ENCODE measurements around the gene NAA10.
A peak's percentile ranks its signal among the peaks of the same experiment; 100 is the strongest.

Gene NAA10

DNA sequence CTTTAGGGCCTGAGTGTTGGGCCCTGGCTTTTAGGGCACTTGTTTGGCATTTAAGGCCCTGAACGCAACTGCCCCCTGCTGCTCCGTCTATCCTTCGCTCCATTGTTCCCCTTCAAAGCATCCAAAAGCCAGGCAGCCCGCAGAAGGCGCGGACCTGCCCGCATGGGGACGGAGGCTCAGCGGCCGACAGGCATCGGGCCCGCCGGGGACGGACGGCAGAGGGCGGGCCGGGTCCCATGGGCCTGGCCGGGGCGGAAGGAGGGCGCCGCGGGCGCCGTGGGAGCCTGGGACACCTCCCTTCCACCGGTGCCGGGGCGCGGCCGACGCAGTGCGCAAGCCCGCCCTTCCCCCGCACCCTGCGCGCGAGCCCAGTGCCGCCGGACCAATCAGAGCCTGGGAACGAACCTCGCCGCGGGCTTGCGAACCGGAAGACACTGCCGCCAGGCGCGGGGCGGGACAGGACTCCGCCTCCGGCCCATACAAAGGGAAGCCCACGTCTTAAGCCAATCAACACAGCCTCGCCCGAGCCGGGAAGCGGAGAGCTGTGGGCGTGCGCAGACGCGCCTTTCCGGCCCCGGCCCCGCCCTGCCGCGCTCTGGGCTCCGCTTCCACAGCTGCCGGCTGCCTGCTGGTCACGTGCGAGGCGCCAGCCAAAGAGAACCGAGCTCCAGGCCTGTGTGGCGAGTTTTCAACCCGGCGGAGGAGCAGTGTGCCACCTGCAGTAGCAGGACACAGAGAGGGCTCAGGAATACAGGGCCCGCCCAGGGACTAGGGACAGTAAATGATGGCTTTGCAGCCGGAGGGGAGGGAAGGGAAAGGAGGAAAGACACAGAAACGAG lies 6.7 kb downstream of the NAA10 start (continued):
- no peak for TF ChIP-seq ZNF777 (tag by site-specific recombination; IDR thresholded peaks at IDR 0.05; ENCODE audit: borderline replicate concordance)
- TF ChIP-seq ZSCAN23 (tag by site-specific recombination; IDR thresholded peaks at IDR 0.05) = no peak
- peak; percentile 95 for TF ChIP-seq ZNF561 (tag by site-specific recombination; IDR thresholded peaks at IDR 0.05; ENCODE audit: borderline replicate concordance)
- no peak for TF ChIP-seq ZNF37A (tag by site-specific recombination; IDR thresholded peaks at IDR 0.05)
- no peak for TF ChIP-seq ZNF175 (tag by site-specific recombination; IDR thresholded peaks at IDR 0.05)
- TF ChIP-seq, protein P1, sequence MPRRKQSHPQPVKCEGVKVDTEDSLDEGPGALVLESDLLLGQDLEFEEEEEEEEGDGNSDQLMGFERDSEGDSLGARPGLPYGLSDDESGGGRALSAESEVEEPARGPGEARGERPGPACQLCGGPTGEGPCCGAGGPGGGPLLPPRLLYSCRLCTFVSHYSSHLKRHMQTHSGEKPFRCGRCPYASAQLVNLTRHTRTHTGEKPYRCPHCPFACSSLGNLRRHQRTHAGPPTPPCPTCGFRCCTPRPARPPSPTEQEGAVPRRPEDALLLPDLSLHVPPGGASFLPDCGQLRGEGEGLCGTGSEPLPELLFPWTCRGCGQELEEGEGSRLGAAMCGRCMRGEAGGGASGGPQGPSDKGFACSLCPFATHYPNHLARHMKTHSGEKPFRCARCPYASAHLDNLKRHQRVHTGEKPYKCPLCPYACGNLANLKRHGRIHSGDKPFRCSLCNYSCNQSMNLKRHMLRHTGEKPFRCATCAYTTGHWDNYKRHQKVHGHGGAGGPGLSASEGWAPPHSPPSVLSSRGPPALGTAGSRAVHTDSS (tag by site-specific recombination; IDR thresholded peaks at IDR 0.05) = no peak; the same call in 1 of the 2 replicates
- no peak for TF ChIP-seq ZNF354C (tag by site-specific recombination; IDR thresholded peaks at IDR 0.05; ENCODE audit: borderline replicate concordance, low read depth)
- TF ChIP-seq ZNF426 (tag by site-specific recombination; IDR thresholded peaks at IDR 0.05) = no peak
- no peak for TF ChIP-seq ZNF514 (tag by site-specific recombination; IDR thresholded peaks at IDR 0.05)
- no peak for TF ChIP-seq ZNF626 (tag by site-specific recombination; IDR thresholded peaks at IDR 0.05)
- TF ChIP-seq ZNF423 (tag by site-specific recombination; IDR thresholded peaks at IDR 0.05) = peak; percentile 46; the same call in 1 of the 2 replicates
- TF ChIP-seq ZNF843 (tag by site-specific recombination; IDR thresholded peaks at IDR 0.05) = peak; percentile 31; the same call in 1 of the 2 replicates
- TF ChIP-seq ZNF660 (tag by site-specific recombination; IDR thresholded peaks at IDR 0.05) = peak; percentile 85
- TF ChIP-seq WT1 (tag by site-specific recombination; IDR thresholded peaks at IDR 0.05) = no peak
- TF ChIP-seq, protein P2, sequence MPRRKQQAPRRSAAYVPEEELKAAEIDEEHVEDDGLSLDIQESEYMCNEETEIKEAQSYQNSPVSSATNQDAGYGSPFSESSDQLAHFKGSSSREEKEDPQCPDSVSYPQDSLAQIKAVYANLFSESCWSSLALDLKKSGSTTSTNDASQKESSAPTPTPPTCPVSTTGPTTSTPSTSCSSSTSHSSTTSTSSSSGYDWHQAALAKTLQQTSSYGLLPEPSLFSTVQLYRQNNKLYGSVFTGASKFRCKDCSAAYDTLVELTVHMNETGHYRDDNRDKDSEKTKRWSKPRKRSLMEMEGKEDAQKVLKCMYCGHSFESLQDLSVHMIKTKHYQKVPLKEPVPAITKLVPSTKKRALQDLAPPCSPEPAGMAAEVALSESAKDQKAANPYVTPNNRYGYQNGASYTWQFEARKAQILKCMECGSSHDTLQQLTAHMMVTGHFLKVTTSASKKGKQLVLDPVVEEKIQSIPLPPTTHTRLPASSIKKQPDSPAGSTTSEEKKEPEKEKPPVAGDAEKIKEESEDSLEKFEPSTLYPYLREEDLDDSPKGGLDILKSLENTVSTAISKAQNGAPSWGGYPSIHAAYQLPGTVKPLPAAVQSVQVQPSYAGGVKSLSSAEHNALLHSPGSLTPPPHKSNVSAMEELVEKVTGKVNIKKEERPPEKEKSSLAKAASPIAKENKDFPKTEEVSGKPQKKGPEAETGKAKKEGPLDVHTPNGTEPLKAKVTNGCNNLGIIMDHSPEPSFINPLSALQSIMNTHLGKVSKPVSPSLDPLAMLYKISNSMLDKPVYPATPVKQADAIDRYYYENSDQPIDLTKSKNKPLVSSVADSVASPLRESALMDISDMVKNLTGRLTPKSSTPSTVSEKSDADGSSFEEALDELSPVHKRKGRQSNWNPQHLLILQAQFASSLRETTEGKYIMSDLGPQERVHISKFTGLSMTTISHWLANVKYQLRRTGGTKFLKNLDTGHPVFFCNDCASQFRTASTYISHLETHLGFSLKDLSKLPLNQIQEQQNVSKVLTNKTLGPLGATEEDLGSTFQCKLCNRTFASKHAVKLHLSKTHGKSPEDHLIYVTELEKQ (tag by site-specific recombination; IDR thresholded peaks at IDR 0.05; ENCODE audit: borderline replicate concordance) = no peak
- TF ChIP-seq, protein P3, sequence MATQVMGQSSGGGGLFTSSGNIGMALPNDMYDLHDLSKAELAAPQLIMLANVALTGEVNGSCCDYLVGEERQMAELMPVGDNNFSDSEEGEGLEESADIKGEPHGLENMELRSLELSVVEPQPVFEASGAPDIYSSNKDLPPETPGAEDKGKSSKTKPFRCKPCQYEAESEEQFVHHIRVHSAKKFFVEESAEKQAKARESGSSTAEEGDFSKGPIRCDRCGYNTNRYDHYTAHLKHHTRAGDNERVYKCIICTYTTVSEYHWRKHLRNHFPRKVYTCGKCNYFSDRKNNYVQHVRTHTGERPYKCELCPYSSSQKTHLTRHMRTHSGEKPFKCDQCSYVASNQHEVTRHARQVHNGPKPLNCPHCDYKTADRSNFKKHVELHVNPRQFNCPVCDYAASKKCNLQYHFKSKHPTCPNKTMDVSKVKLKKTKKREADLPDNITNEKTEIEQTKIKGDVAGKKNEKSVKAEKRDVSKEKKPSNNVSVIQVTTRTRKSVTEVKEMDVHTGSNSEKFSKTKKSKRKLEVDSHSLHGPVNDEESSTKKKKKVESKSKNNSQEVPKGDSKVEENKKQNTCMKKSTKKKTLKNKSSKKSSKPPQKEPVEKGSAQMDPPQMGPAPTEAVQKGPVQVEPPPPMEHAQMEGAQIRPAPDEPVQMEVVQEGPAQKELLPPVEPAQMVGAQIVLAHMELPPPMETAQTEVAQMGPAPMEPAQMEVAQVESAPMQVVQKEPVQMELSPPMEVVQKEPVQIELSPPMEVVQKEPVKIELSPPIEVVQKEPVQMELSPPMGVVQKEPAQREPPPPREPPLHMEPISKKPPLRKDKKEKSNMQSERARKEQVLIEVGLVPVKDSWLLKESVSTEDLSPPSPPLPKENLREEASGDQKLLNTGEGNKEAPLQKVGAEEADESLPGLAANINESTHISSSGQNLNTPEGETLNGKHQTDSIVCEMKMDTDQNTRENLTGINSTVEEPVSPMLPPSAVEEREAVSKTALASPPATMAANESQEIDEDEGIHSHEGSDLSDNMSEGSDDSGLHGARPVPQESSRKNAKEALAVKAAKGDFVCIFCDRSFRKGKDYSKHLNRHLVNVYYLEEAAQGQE (tag by site-specific recombination; IDR thresholded peaks at IDR 0.05) = no peak
- TF ChIP-seq ZNF335 (tag by site-specific recombination; conservative IDR thresholded peaks at IDR 0.05) = peak; percentile 79
- TF ChIP-seq, protein P4, sequence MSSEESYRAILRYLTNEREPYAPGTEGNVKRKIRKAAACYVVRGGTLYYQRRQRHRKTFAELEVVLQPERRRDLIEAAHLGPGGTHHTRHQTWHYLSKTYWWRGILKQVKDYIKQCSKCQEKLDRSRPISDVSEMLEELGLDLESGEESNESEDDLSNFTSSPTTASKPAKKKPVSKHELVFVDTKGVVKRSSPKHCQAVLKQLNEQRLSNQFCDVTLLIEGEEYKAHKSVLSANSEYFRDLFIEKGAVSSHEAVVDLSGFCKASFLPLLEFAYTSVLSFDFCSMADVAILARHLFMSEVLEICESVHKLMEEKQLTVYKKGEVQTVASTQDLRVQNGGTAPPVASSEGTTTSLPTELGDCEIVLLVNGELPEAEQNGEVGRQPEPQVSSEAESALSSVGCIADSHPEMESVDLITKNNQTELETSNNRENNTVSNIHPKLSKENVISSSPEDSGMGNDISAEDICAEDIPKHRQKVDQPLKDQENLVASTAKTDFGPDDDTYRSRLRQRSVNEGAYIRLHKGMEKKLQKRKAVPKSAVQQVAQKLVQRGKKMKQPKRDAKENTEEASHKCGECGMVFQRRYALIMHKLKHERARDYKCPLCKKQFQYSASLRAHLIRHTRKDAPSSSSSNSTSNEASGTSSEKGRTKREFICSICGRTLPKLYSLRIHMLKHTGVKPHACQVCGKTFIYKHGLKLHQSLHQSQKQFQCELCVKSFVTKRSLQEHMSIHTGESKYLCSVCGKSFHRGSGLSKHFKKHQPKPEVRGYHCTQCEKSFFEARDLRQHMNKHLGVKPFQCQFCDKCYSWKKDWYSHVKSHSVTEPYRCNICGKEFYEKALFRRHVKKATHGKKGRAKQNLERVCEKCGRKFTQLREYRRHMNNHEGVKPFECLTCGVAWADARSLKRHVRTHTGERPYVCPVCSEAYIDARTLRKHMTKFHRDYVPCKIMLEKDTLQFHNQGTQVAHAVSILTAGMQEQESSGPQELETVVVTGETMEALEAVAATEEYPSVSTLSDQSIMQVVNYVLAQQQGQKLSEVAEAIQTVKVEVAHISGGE (tag by site-specific recombination; conservative IDR thresholded peaks at IDR 0.05; ENCODE audit: low read depth) = peak; percentile 91
- no peak for TF ChIP-seq ZNF664 (tag by site-specific recombination; IDR thresholded peaks at IDR 0.05)
- TF ChIP-seq ZNF239 (tag by site-specific recombination; IDR thresholded peaks at IDR 0.05) = no peak
- TF ChIP-seq ZNF324 (tag by site-specific recombination; IDR thresholded peaks at IDR 0.05) = no peak
- TF ChIP-seq ZXDB (tag by site-specific recombination; IDR thresholded peaks at IDR 0.05) = peak; percentile 50
- peak; percentile 46; the same call in 1 of the 2 replicates for TF ChIP-seq GLI2 (tag by site-specific recombination; IDR thresholded peaks at IDR 0.05; ENCODE audit: borderline replicate concordance, low read depth)
- peak; percentile 50; the same call in 1 of the 2 replicates for TF ChIP-seq ZNF677 (tag by site-specific recombination; IDR thresholded peaks at IDR 0.05)
- TF ChIP-seq ZNF624 (tag by site-specific recombination; IDR thresholded peaks at IDR 0.05) = no peak
- TF ChIP-seq ZBTB17 (tag by site-specific recombination; IDR thresholded peaks at IDR 0.05) = peak; percentile 100
- peak; percentile 28; the same call in 1 of the 2 replicates for TF ChIP-seq KLF7 (tag by site-specific recombination; IDR thresholded peaks at IDR 0.05; ENCODE audit: borderline replicate concordance)
- 0 out of 2 replicates have a peak, but pooled peaks have one; percentile 24 for TF ChIP-seq ZNF2 (tag by site-specific recombination; IDR thresholded peaks at IDR 0.05)
